Measurements from ENCODE around the gene PUDP. TPM values are rescaled to one million over a fixed set of nuclear protein-coding genes. Genes with fewer than 3 reads are reported as not detected.
A peak's percentile ranks its signal among the peaks of the same experiment; 100 is the strongest.

The PUDP gene
- total and polyA plus RNA-seq, 4 donors, result 5.3 to 9.4 (median 6.8) TPM

DNA sequence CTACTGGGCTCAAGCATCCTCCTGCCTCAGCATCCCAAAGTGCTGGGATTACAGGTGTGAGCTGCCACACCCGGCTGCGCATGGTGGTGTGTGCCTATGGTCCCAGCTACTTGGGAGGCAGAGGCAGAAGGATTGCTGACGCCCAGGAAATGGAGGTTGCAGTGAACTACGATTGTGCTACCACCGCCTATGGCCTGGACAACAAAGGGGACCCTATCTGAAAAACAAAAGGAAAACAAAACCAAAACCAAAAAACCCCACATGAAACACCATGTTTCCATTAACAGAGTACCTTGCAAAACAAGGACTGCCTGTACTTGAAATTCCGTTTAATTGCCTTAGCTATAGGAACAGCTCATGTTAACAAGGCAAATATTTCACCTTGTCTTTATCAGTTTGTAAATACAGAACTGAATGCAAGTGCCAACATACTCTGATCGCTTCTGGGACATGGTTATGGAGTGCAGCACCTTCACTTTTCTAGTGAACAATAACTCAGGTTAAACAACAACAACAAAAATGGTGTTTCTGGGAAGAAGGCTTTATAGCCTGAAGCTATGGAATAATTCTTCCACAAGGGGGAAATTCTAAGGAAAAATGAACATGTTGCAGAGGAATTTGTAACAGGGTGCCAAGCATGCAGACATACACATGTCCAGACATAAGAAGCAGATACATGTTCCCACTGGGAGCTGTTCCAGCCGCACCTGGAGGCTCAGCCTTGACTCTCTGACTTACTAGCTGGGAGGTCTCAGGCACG lies 73.6 kb downstream of the PUDP start:
- Histone ChIP-seq H3K27ac (ENCODE audit: low read depth in 1 of 2, low read length in 2 of 2) (no peak overlapping the region), H3K4me1 (ENCODE audit: control insufficient read depth in 4 of 4, insufficient read depth in 4 of 4, low read length in 3 of 4) (peaks cover 2 to 40% (median 36%) of the 10 kb centered on the region in 4 donors)

DNA sequence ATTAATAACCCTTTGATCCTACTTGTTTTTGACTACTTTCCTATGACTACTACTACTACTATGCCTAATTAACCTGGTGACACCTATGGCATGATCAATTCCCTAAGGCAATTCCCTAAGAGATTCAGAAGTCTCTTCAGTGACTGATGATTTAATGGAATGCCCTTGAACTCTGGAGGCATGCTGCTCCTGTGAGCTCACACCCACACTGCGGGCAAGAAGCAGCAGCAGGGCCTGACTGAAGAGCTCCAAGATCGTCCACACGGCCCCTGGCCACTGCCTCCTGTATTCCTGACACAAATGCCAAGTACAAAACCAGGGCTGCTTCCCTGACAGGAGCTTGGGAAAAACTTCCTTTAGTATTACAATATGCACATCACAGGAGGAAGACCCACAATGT lies 74.6 kb downstream of the PUDP start:
- DNase-seq (ENCODE audit: low spot score), result no peak
- Histone ChIP-seq H3K4me1 (ENCODE audit: control insufficient read depth in 4 of 4, insufficient read depth in 4 of 4, low read length in 3 of 4) (peaks cover 2 to 40% (median 36%) of the 10 kb centered on the region in 4 donors), H3K27me3 (ENCODE audit: control insufficient read depth in 4 of 4, insufficient read depth in 4 of 4, low read length in 3 of 4) (no peaks in the 10 kb centered on the region), H3K27ac (ENCODE audit: low read depth in 1 of 2, low read length in 2 of 2) (no peak overlapping the region), H3K4me3 (ENCODE audit: low read depth in 1 of 3, low read length in 3 of 3) (no peak overlapping the region), H3K9ac (ENCODE audit: low read depth in 1 of 2, low read length in 2 of 2) (no peak overlapping the region), H3K9me3 (ENCODE audit: control insufficient read depth in 4 of 4, low read length in 3 of 4) (no peaks in the 10 kb centered on the region), H3K36me3 (ENCODE audit: control insufficient read depth in 4 of 4, insufficient read depth in 3 of 4, low read depth in 1 of 4, low read length in 3 of 4) (peaks cover 0 to 3% (median 0%) of the 10 kb centered on the region in 4 donors)
- WGBS, result 56% methylated on average over 3 of the region's 3 CpGs
- TF ChIP-seq NR2F2 (IDR thresholded peaks at IDR 0.05) (no peak), TAF1 (conservative IDR thresholded peaks at IDR 0.05) (no peak), REST (IDR thresholded peaks at IDR 0.05) (no peak), CTCF (IDR thresholded peaks at IDR 0.05; ENCODE audit: low read depth, low read length, missing input control) (no peak), ZBTB33 (IDR thresholded peaks at IDR 0.05) (no peak), FOXA1 (IDR thresholded peaks at IDR 0.05) (no peak), YY1 (IDR thresholded peaks at IDR 0.05) (no peak), HNF4G (IDR thresholded peaks at IDR 0.05) (no peak), RAD21 (IDR thresholded peaks at IDR 0.05) (no peak)
- TF ChIP-seq, protein P1, sequence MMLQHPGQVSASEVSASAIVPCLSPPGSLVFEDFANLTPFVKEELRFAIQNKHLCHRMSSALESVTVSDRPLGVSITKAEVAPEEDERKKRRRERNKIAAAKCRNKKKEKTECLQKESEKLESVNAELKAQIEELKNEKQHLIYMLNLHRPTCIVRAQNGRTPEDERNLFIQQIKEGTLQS (IDR thresholded peaks at IDR 0.05), result no peak
- TF ChIP-seq, protein P2, sequence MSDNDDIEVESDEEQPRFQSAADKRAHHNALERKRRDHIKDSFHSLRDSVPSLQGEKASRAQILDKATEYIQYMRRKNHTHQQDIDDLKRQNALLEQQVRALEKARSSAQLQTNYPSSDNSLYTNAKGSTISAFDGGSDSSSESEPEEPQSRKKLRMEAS (IDR thresholded peaks at IDR 0.05), result no peak

More for the DNA sequence above, 73.6 kb downstream of the PUDP start:
- TF ChIP-seq RAD21 (IDR thresholded peaks at IDR 0.05), result no peak
- TF ChIP-seq RXRA (IDR thresholded peaks at IDR 0.05), result peak in 1 of 2 donors; percentile 17
- TF ChIP-seq ZBTB33 (IDR thresholded peaks at IDR 0.05), result no peak
- peak; percentile 7 for TF ChIP-seq CTCF (IDR thresholded peaks at IDR 0.05; ENCODE audit: low read depth, low read length, missing input control)
- TF ChIP-seq JUND (IDR thresholded peaks at IDR 0.05), result no peak
- H3K27me3 ChIP-seq (ENCODE audit: control insufficient read depth in 4 of 4, insufficient read depth in 4 of 4, low read length in 3 of 4), result no peaks in the 10 kb centered on the region
- no peak overlapping the region for H3K9ac ChIP-seq (ENCODE audit: low read depth in 1 of 2, low read length in 2 of 2)
- peaks cover 0 to 2% (median 0%) of the 10 kb centered on the region in 4 donors for H3K36me3 ChIP-seq (ENCODE audit: control insufficient read depth in 4 of 4, insufficient read depth in 3 of 4, low read depth in 1 of 4, low read length in 3 of 4)
- H3K9me3 ChIP-seq (ENCODE audit: control insufficient read depth in 4 of 4, low read length in 3 of 4), result no peaks in the 10 kb centered on the region
- H3K4me3 ChIP-seq (ENCODE audit: low read depth in 1 of 3, low read length in 3 of 3), result no peak overlapping the region
- 71% methylated on average over 9 of the region's 9 CpGs for WGBS
- DNase-seq (ENCODE audit: low spot score), result no peak

Data from liver (tissue), 9 donors.